Memory B cell (primary cell): Measurements from ENCODE around the gene NKX6-2.
"Not testable (repeated sequence)": the region's sequence is repeated elsewhere in the genome, so short reads cannot be mapped to it uniquely, and the experiment has no call there.

Source experiments
- ATAC-seq: fragments of 150-1000 bp; cut with Tn5 transposase; 2 replicates; pipeline ENCODE4 v1.10.0; 2021; ENCODE audit warnings: low read depth, mild to moderate bottlenecking, moderate library complexity
- DNase-seq, 2 donors: peaks; one replicate each; pipeline ENCODE4 v3.0.0; 2022; ENCODE audit warnings: low spot score in 2 of 2
- H3K27ac Mint-ChIP-seq: one replicate; pipeline ENCODE4 v1.8.0; 2022; ENCODE audit warnings: mild to moderate bottlenecking, moderate library complexity, mixed read lengths
- H3K27me3 Mint-ChIP-seq: one replicate; pipeline ENCODE4 v1.8.0; 2022; ENCODE audit warnings: mixed read lengths
- H3K36me3 Mint-ChIP-seq: one replicate; pipeline ENCODE4 v1.8.0; 2022; ENCODE audit warnings: mild to moderate bottlenecking, mixed read lengths
- H3K4me1 Mint-ChIP-seq: one replicate; pipeline ENCODE4 v1.8.0; 2022; ENCODE audit warnings: mixed read lengths
- H3K4me3 Mint-ChIP-seq: one replicate; pipeline ENCODE4 v1.8.0; 2022; ENCODE audit warnings: mild to moderate bottlenecking, moderate library complexity, mixed read lengths
- H3K9me3 Mint-ChIP-seq: one replicate; pipeline ENCODE4 v1.8.0; 2022; ENCODE audit warnings: mixed read lengths

NKX6-2 gene

GRCh38 chr10:132784866-132785722 lies 853 bp downstream of the NKX6-2 start:
- Mint-ChIP-seq H3K36me3 (peaks cover 25% of the 10 kb centered on the region), H3K9me3 (no peaks in the 10 kb centered on the region), H3K27me3 (peaks cover 6% of the 10 kb centered on the region), H3K4me3 (no peak overlapping the region), H3K4me1 (no peaks in the 10 kb centered on the region), H3K27ac (no peak overlapping the region)
- ATAC-seq: no peak
- no peak for DNase-seq

- Mint-ChIP-seq H3K4me1 (no peaks in the 10 kb centered on the region), H3K36me3 (peaks cover 28% of the 10 kb centered on the region), H3K27me3 (peaks cover 1% of the 10 kb centered on the region), H3K27ac (no peak overlapping the region), H3K4me3 (no peak overlapping the region), H3K9me3 (no peaks in the 10 kb centered on the region)
- ATAC-seq (no peak), DNase-seq (no peak)
Measured at GRCh38 chr10:132783940-132784865, 1.7 kb downstream of the NKX6-2 start.

DNA sequence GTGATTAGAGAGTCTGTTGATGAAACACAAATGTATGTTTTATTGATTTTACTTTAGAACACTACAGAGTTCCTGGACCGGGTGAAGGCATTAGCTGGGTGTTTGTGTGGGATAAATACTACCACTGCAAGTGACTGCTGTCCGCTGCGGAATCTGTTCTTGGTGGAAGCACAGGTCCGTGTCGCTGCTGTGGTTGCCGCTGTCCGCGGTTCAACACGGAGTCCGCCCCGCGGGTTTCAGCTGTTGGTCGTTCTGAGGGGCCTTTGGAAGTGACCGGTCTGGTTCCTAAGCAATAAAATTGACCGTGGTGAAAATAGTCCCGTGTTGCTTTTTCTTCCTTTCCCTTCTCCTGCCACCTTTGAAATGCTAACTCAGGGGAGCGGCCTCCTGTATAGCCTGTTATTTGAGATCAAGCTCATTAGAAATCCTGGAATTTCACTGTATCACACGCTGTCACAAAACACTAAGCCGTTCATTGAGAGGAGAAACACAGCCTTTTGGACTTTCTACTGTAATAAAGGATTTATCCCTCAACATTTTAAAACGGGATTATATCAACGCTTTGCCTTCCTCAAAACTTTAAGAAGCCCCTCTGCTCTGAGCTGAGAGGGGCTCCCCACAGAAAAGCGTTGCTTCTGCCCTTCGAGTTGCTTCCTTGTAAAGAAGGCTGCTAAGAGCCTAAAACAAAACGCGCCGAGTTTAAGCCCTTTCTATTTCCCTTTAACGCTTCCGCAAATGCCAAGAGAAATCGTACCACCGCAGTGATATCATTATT lies 2.6 kb downstream of the NKX6-2 start:
- Mint-ChIP-seq H3K27me3 (peaks cover 1% of the 10 kb centered on the region), H3K4me3 (no peak overlapping the region), H3K4me1 (no peaks in the 10 kb centered on the region), H3K9me3 (no peaks in the 10 kb centered on the region), H3K36me3 (peaks cover 32% of the 10 kb centered on the region), H3K27ac (no peak overlapping the region)
- DNase-seq (no peak), ATAC-seq (no peak)

DNA sequence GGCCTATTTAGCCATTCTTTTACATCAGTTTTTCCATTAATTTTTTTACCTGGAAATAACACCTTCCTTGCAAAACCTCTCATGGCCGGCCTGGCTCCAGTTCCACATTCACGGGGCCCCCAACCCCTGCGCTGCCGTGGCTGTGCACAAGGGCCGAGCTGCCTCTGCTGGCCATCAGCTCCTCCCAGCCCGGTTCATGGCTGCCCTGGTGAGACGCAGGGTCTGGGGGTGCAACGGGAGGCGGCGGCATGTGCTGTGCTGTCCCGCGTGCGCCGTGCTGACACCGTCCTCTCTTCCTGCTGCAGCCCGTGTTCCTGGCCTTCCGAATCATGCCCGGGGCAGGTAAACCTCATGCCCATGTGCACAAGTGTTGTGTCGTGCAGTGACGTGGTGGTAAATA lies 4.4 kb downstream of the NKX6-2 start:
- no peaks in the 10 kb centered on the region for H3K9me3 Mint-ChIP-seq
- peaks cover 40% of the 10 kb centered on the region for H3K36me3 Mint-ChIP-seq
- H3K27me3 Mint-ChIP-seq: peaks cover 1% of the 10 kb centered on the region
- H3K4me3 Mint-ChIP-seq: no peak overlapping the region
- no peak for DNase-seq
- H3K4me1 Mint-ChIP-seq: no peaks in the 10 kb centered on the region
- ATAC-seq: no peak
- no peak overlapping the region for H3K27ac Mint-ChIP-seq

- DNase-seq: no peak
- H3K27ac Mint-ChIP-seq: no peak overlapping the region
- ATAC-seq: no peak
- peaks cover 1% of the 10 kb centered on the region for H3K27me3 Mint-ChIP-seq
- no peaks in the 10 kb centered on the region for H3K9me3 Mint-ChIP-seq
- no peak overlapping the region for H3K4me3 Mint-ChIP-seq
- no peaks in the 10 kb centered on the region for H3K4me1 Mint-ChIP-seq
- peaks cover 46% of the 10 kb centered on the region for H3K36me3 Mint-ChIP-seq
Measured at GRCh38 chr10:132780356-132780755, 5.6 kb downstream of the NKX6-2 start.

DNA sequence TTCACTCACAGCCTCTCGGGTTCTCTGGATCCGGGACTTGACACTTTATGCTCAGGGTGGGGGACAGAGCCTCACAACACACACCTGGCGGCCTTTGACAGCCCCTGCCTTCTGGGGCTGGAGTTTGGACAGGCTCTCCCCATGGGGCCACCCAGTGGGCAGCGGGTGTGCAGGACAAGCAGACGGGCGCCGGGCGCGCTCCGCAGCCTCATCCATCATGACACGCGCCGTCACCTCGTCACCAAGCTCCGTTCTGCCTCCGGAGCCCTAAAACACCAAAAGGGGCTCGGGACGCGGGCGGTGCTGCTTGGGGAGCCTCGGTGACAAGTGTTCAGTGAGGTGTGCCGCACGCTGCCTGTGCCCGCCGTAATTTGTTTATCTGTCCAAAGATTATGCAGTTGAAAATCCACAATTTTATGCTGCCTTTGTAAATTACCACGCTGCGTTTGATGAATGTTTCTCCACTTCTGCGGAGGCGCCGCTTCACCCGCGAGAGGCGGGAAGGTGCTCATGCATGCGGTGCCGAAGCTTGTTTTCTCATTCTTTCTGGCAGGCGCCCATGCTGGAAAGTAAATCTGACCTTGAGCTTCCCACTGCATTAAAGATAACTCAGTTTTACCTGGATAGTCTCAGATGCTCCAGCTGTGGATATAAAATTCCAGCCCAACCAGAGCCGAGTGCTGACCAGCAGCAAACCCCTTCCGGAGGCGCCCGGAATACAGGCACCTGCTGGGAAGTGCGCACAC lies 6.2 kb downstream of the NKX6-2 start:
- no peaks in the 10 kb centered on the region for H3K9me3 Mint-ChIP-seq
- no peak overlapping the region for H3K27ac Mint-ChIP-seq
- no peak for DNase-seq
- peaks cover 47% of the 10 kb centered on the region for H3K36me3 Mint-ChIP-seq
- no peak for ATAC-seq
- H3K4me1 Mint-ChIP-seq: no peaks in the 10 kb centered on the region
- H3K4me3 Mint-ChIP-seq: no peak overlapping the region
- peaks cover 1% of the 10 kb centered on the region for H3K27me3 Mint-ChIP-seq

GRCh38 chr10:132777441-132777840 lies 8.5 kb downstream of the NKX6-2 start:
- H3K27me3 Mint-ChIP-seq: no peaks in the 10 kb centered on the region
- no peak for ATAC-seq
- peaks cover 40% of the 10 kb centered on the region for H3K36me3 Mint-ChIP-seq
- H3K4me3 Mint-ChIP-seq: no peak overlapping the region
- no peak overlapping the region for H3K27ac Mint-ChIP-seq
- H3K4me1 Mint-ChIP-seq: no peaks in the 10 kb centered on the region
- no peak for DNase-seq
- no peaks in the 10 kb centered on the region for H3K9me3 Mint-ChIP-seq

GRCh38 chr10:132776821-132777220 lies 9.1 kb downstream of the NKX6-2 start:
- ATAC-seq: no peak

DNA sequence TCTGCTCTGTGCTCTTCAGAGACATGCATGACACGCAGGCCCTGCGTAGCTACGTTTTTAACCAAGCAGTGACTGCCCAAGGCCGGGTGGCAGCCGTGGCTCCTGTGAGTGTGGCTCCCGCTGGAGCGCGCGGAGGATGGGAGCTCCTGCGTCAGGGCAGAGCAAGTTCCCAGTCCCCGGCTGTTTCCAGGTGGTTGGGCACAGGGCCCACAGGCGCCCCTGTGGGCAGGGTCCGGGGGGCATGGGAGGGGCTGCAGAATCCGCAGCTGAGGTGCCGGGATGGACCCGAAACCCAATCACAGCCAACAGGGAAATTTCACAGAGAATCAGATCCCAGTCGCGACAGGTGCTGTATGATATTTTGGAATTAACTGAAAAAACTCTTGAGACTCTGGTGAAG lies 9.8 kb downstream of the NKX6-2 start:
- H3K27me3 Mint-ChIP-seq: no peaks in the 10 kb centered on the region
- H3K27ac Mint-ChIP-seq: no peak overlapping the region
- no peak overlapping the region for H3K4me3 Mint-ChIP-seq
- H3K9me3 Mint-ChIP-seq: no peaks in the 10 kb centered on the region
- no peak for DNase-seq
- no peak for ATAC-seq
- H3K36me3 Mint-ChIP-seq: peaks cover 30% of the 10 kb centered on the region
- H3K4me1 Mint-ChIP-seq: no peaks in the 10 kb centered on the region

More at GRCh38 chr10:132776821-132777220, 9.1 kb downstream of the NKX6-2 start:
- Mint-ChIP-seq H3K4me3 (no peak overlapping the region), H3K4me1 (no peaks in the 10 kb centered on the region), H3K36me3 (peaks cover 36% of the 10 kb centered on the region), H3K27me3 (no peaks in the 10 kb centered on the region), H3K9me3 (no peaks in the 10 kb centered on the region), H3K27ac (no peak overlapping the region)
- no peak for DNase-seq

GRCh38 chr10:132774902-132775863 lies 10.8 kb downstream of the NKX6-2 start:
- Mint-ChIP-seq H3K9me3 (no peaks in the 10 kb centered on the region), H3K4me3 (no peak overlapping the region), H3K27ac (no peak overlapping the region), H3K4me1 (no peaks in the 10 kb centered on the region), H3K36me3 (peaks cover 25% of the 10 kb centered on the region), H3K27me3 (no peaks in the 10 kb centered on the region)
- ATAC-seq (no peak), DNase-seq (no peak)

DNA sequence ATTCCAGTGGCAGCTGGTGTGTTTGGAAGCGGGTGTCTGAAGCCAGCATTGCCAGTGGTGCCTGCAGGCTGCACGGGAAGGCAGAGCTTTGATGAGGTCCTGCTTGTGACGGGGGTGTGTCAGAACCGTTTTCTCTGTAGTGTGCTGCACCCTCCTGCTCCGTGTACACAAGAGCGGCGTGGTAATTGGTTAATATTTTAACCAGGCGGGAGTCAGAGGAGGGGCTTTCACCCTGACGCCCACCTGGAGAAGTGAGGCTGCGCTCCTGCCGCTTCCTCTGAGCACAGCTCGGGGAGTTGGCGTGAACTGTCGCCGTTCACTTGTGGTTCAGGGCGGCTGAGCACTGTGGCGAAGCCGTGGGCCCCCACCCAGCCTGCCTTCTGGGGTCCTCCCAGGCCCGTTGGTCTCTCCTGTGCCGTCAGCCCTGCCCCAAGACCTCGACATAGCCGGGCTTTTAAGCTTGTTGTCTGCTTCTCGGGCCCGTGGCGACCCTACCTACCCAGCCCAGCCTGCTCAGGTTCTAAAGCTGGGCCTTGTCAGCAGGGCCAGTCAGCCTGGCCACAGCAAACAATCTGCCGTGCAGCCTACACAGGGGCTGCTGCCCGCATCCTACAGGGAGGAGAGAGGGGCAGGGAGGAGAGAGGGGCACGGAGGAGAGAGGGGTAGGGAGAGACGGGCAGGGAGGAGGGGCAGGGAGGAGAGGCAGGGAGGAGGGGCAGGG lies 11.6 kb downstream of the NKX6-2 start:
- no peak for ATAC-seq
- H3K9me3 Mint-ChIP-seq: no peaks in the 10 kb centered on the region
- no peaks in the 10 kb centered on the region for H3K27me3 Mint-ChIP-seq
- no peak overlapping the region for H3K4me3 Mint-ChIP-seq
- H3K27ac Mint-ChIP-seq: no peak overlapping the region
- DNase-seq: no peak
- H3K36me3 Mint-ChIP-seq: peaks cover 21% of the 10 kb centered on the region
- H3K4me1 Mint-ChIP-seq: no peaks in the 10 kb centered on the region

DNA sequence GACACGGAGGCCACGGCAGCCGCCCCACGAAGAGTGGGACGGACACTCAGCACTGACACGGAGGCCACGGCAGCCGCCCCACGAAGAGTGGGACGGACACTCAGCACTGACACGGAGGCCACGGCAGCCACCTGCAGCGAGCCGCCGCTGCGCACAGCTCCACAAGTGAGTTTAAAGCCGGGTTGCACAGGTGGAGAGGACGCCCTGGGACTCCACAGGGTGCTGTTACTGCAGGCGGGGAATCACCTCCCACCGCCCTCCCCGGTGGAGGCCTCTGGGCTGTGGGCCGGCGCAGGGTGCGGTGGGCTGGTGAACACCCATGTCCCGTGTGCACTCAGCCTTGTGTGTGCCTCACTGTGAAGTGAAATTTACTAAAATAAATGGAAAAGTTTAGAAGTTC lies 13.1 kb downstream of the NKX6-2 start:
- H3K27me3 Mint-ChIP-seq, H3K9me3 Mint-ChIP-seq, DNase-seq, H3K27ac Mint-ChIP-seq, H3K4me3 Mint-ChIP-seq, ATAC-seq, H3K4me1 Mint-ChIP-seq: not testable (repeated sequence)
- H3K36me3 Mint-ChIP-seq: peaks cover 25% of the 10 kb centered on the region
